Stimulated activated naive CD4-positive, alpha-beta T cell (primary cell): ENCODE data around the gene RGS19.

Experiments used
- DNase-seq, 6 experiments: peaks; one replicate each; lab custom pipeline; 2025; lab: John Stamatoyannopoulos, UW

Gene RGS19

DNA sequence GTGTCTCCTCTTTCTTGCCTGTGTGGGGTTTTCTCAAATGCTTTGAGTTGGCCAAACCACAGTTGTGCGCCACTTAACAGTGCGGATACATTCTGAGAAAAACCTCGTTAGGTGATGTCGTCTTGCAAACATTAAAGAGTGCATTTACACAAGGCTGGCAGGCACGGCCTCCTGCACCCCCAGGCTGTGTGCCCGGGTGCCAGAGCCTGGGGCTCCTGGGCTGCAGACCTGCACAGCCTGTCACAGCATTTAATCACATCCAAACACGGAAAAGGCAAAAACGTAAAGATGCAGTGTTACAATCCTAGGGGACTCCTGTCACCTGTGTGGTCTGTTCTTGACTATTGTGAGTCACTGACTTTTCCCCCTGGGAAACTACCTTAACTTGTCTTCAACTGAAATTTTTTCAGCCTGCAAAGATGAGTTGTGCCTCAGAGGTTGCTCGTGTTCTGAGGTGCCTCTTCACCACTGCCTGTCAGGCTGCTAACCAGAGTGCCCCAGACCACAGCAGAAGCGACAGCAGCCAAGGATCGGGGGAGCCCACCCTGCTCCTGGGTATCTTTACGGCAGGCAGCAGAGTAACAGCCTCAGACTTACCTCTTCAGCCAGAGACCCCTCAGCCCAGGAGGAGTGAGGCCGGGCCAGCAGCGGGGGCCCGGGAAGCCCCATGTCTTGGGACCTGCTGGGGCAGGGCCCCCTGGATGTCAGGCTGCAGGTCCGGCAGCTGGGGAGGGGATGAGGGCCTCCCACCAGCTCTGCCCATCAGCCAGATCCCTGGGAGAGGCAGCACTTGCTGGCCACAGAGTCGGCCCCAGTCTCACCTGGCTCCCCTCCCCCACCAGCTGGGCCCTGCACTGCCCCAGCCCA is 44.0 kb downstream of the RGS19 start:
- DNase-seq = peak in 1 of 6 experiments; percentile 31

DNA sequence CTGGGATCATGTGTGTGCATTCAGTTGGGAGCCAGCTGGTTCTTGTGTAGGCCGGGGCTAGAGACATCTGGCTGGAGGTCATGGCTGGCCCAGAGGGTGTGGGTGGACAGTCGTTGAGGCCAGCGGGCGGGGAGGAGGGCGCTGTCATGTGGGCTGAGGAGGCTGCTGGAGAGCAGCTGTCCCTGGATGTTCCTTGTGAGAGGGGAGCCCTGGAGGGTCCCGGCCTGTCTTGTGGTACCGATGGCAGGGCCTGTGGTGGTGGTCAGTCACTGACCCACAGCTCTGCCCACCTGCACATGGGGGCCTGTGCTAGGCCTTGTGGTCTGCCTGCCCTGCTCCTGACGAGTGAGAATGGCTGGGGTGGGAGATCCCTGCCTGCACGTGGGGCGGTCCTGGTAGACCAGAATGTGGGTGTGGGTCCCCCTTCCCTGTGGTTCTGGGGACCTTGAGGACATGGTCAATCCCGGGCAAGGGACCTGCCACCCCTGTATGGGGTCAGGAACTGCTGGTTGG is 45.3 kb downstream of the RGS19 start:
- DNase-seq = no peak

DNA sequence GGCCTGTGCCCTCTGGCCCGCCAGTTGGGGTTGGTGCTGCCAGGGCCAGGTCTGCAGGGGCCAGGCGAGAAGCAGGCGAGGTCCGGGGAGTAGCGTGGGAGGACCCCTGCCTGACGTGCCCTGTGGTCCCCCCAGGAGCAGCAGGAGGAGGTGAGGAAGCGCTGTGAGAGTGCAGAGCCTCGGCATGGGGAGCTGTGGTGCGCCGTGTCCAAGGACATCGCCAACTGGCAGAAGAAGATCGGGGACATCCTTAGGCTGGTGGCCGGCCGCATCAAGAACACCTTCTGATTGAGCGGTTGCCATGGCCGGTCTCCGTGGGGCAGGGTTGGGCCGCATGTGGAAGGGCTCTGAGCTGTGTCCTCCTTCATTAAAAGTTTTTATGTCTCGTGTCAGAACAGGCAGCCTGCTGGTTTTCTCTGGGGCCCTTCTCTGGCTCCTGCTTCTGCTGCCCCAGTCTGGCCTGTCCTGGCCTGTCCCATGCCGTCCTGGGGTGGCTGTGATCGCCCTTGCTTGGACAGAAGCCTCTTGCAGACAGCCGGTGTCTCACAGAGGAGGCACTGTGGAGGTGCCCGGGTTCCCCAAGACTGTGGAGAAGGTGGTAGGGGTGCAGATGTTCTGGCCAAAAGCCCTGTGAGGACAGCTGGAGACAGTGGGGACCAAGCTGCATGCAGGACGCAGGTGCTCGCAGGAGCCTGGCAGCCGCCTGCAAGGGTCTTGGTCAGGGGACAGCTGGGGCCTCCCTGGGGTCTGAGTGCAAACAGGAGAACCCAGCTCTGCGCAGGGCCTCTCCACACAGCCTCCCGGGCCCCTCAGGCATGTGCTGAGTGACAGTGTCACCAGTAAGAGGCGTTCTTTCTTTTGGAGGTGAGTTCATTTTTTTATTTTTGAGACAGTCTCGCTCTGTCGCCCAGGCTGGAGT is 46.4 kb downstream of the RGS19 start:
- DNase-seq = no peak

DNA sequence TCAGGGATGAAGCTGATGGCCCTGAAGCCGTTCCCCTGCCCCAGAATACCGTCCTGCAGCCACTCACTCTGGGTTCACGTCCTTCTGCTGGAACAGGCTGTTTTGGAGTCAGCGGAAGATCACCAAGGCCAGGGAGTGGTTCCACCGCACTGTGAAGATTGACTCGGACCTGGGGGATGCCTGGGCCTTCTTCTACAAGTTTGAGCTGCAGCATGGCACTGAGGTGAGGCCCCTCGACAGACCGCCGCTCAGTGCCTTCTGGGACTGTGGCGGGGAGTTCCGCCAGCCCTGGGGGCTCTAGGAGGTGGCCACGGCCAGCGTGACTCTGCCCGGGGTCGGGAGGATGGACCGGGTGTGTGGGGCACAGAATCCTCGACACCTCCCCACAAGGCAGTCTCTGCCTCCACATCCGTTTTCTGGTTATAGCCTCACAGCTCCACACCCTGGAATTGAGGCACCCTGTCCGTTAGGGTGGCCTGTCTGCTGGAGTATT is 47.5 kb downstream of the RGS19 start:
- DNase-seq = no peak

DNA sequence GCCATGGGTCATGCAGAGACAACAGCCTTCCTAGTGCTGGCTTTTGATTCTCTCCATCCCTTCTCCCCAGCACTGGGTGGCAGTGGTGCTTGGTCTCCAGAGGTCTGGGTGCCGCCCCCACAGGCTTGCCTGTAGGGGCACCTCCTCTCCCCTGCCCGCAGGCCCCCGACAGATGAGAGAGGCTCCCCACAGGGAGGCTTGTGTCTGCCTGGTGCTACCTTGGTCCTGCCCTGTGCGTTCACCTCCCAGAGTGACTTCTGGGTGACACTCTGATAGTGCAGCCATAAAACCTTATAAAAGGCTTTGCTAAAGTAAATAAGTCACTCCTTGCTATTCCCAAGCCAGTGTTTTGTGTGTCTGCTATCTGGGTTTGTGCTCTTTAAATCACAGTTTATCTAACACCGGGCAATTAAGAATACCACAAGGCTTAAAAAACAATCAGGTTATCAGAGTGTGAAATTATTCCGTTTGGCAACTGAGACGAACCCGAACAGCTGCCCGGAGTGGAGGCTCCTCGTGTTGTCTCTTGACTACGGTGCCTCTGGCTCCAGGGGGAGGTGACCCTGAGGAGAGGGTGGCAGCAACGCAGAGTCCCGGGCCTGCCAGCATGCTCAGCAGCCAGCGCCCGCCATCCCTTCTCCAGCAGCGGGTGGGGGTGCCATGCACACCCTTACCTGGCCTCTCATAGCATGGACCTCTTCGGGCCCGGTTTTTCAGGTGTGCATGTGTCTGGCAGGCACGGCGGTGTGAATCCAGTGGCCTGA is 48.8 kb downstream of the RGS19 start:
- DNase-seq = no peak

- DNase-seq = no peak
Observed at GRCh38 chr20:64029293-64030117, 49.8 kb downstream of the RGS19 start.

- no peak for DNase-seq
Observed at GRCh38 chr20:64027981-64028685, 51.2 kb downstream of the RGS19 start.

GRCh38 chr20:64025826-64026412 is 53.4 kb downstream of the RGS19 start:
- no peak for DNase-seq

DNA sequence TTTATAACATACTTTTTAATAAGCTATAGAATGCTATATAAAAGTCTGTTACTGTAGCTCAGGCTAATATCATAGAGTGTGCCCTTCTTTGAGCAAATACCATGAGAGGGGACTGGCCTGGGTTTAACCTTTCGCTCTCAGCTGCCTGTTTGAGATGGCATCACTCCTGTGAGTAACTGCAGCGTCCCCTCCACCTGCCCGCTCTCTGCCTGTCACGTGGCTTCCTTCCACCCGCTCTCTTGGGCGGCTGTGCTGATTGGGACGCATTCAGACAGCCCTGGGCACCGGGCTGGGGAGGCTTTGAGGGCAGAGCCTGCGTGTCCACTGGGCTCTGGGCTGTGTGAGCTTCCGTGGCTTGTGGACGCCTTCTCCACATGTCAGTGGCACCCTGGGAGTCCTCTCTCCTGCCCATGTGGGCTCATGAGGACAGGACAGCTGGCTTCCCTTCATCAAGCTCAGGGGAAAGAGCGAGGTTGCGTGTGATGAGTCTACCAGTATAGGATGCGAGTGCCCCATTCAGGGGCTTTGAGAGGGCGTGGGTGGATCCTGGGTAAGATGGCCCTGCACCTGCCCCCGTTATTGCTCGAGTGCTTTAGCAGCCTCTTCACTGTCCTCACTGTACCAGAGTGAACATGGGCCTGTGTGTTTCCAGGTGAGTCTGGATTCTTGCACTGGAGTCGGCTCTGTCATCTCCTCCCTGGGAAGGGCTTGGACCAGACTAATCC is 54.1 kb downstream of the RGS19 start:
- DNase-seq = no peak

DNA sequence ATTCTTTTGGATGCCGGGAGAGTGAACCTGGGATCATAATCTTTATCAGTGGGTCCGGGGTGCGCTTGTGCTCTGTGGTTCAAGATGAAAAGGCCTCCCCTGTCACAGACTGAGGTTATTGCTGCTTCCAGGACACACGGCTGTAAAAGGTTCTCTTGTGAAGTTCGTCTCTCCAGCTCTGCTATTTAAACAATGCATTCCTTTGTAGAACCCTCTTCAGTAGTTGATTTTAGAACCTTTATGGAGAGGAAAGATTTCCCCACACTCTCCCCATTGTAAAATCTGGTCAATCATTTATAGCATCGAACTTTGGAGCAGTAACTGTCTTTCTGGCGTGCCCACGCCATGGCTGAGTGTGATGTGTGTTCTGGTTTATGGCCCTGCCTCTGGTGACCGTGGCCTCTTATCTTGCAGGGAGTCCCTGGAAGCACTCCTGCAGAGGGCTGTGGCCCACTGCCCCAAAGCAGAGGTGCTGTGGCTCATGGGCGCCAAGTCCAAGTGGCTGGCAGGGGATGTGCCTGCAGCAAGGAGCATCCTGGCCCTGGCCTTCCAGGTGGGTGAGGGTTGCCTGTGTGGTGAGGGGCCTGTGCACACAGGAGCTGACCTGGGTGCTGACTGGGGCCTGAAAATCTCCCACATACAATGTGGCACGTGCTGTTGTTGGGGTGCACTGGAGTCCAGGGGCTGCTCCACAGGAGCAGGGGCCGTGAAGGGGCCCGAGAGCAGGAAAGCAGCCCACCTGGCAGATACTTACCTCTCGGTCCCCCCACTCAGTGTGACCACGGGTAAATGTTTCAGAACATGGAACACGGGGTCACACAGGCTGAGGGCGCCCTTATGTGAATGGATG is 55.0 kb downstream of the RGS19 start:
- DNase-seq = no peak

GRCh38 chr20:64023361-64024140 is 55.8 kb downstream of the RGS19 start:
- DNase-seq = no peak
